Small intestine (tissue), 7 donors: ENCODE results near the gene RIPK4. TPM values are rescaled to one million over a fixed set of nuclear protein-coding genes. Genes with fewer than 3 reads are reported as not detected.

Experiments used
- DNase-seq, 2 donors: peaks; one replicate each; pipeline versions ENCODE4 v3.0.0 to v3.0.0-alpha.2; 2013
- FAIRE-seq: peaks from 2 replicates; lab custom pipeline; 2012; peaks lifted over from hg19 to GRCh38; lab: Jason Lieb, UNC
- H3K27ac ChIP-seq, 3 donors: one replicate each; pipeline ENCODE4 v1.5.1; 2013; ENCODE audit warnings: low read length in 2 of 3, mild to moderate bottlenecking in 2 of 3, control low read depth in 1 of 3, inconsistent platforms in 1 of 3, low read depth in 1 of 3, moderate library complexity in 1 of 3
- H3K27me3 ChIP-seq, 3 donors: one replicate each; pipeline ENCODE4 v1.6.1; 2013; ENCODE audit warnings: low read length in 3 of 3, inconsistent platforms in 1 of 3; ENCODE audit not compliant: control insufficient read depth in 3 of 3, insufficient read depth in 3 of 3
- H3K36me3 ChIP-seq, 3 donors: one replicate each; pipeline ENCODE4 v1.6.1; 2013; ENCODE audit warnings: low read length in 3 of 3, inconsistent platforms in 1 of 3, low read depth in 1 of 3, mild to moderate bottlenecking in 1 of 3, moderate library complexity in 1 of 3; ENCODE audit not compliant: control insufficient read depth in 3 of 3, insufficient read depth in 2 of 3
- H3K4me1 ChIP-seq, 3 donors: one replicate each; pipeline ENCODE4 v1.6.1; 2013; ENCODE audit warnings: low read length in 2 of 3, inconsistent platforms in 1 of 3, low read depth in 1 of 3, mild to moderate bottlenecking in 1 of 3, moderate library complexity in 1 of 3; ENCODE audit not compliant: control insufficient read depth in 3 of 3, insufficient read depth in 2 of 3
- H3K4me3 ChIP-seq, 3 donors: one replicate each; pipeline ENCODE4 v1.5.1; 2013; ENCODE audit warnings: low read length in 3 of 3, control low read depth in 1 of 3, inconsistent platforms in 1 of 3, low read depth in 1 of 3, mild to moderate bottlenecking in 1 of 3, moderate library complexity in 1 of 3
- H3K9me3 ChIP-seq, 2 donors: one replicate each; pipeline ENCODE4 v1.6.1; 2013; ENCODE audit warnings: low read depth in 1 of 2, low read length in 1 of 2; ENCODE audit not compliant: control insufficient read depth in 2 of 2, insufficient read depth in 1 of 2
- WGBS, 3 donors: extraction: QIAGEN DNeasy Blood & Tissue Kit; methylation state at CpG; one replicate each; pipeline ENCODE4 v1.1.7; 2013; 5-methylcytosine and 5-hydroxymethylcytosine counted together
- polyA plus RNA-seq, 4 donors: library from polyadenylated mRNA; stranded (reverse) in 3 of 4; unstranded in 1 of 4; fragments of 200-250 nt in 3 of 4; fragments of 120-200 nt in 1 of 4; gene quantifications; one replicate each; pipeline versions ENCODE4 v1.2.1 to v1.2.3, GENCODE V29; 2013
- donor health status: healthy with polysubstance abuse.
- donor health status: control.
- donor health status: control.
- donor health status: Bipolar disorder and iron deficiency.
- donor health status: healthy.

The RIPK4 gene
- polyA plus RNA-seq, 4 donors = 9.7 to 28.4 (median 20.5) TPM

GRCh38 chr21:41753006-41753898 lies 13.6 kb downstream of the RIPK4 start:
- WGBS, 3 donors = 63 to 73% (median 67%) methylated on average over 16 of the region's 16 CpGs
- H3K27ac ChIP-seq = no peak overlapping the region
- no peak overlapping the region for H3K4me3 ChIP-seq
- peaks cover 0 to 3% (median 0%) of the 10 kb centered on the region in 3 donors for H3K27me3 ChIP-seq
- H3K9me3 ChIP-seq = no peaks in the 10 kb centered on the region
- no peak for DNase-seq
- peaks cover 0 to 38% (median 2%) of the 10 kb centered on the region in 3 donors for H3K4me1 ChIP-seq
- H3K36me3 ChIP-seq = peaks cover 2 to 85% (median 14%) of the 10 kb centered on the region in 3 donors
- no peak for FAIRE-seq

DNA sequence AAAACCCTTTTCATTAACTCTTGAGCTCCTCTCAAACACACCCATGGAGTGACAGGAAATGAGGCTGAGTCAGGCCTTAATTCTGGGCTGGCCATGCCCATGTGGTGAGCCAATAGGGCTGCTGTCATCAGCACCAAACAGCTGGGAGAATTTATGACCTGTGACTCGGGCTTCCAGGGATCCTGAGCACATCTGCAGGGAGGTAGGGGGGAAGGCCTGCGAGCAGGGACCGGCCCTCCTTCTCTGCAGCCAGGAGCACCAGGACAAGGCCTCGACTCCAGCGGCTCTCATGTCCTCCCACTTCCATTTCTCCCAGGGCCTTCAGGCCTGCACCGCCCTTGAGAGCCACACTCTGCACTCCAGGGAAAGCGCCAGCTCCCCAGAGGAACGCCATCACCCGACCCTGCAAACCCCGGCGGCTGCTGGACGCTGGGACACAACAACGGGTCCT lies 14.6 kb downstream of the RIPK4 start:
- no peak overlapping the region for H3K4me3 ChIP-seq
- peaks cover 0 to 38% (median 2%) of the 10 kb centered on the region in 3 donors for H3K4me1 ChIP-seq
- H3K27ac ChIP-seq = peak overlapping the region in 1 of 3 donors; percentile 29
- H3K9me3 ChIP-seq = no peaks in the 10 kb centered on the region
- FAIRE-seq (no peak), DNase-seq (no peak)
- peaks cover 2 to 94% (median 20%) of the 10 kb centered on the region in 3 donors for H3K36me3 ChIP-seq
- WGBS, 3 donors = 65 to 74% (median 72%) methylated on average over 13 of the region's 13 CpGs
- peaks cover 0 to 3% (median 0%) of the 10 kb centered on the region in 3 donors for H3K27me3 ChIP-seq

GRCh38 chr21:41751611-41752011 lies 15.2 kb downstream of the RIPK4 start:
- Histone ChIP-seq H3K27me3 (peaks cover 0 to 3% (median 0%) of the 10 kb centered on the region in 3 donors), H3K9me3 (no peaks in the 10 kb centered on the region), H3K27ac (peak overlapping the region in 1 of 3 donors; percentile 29), H3K4me1 (peaks cover 0 to 38% (median 2%) of the 10 kb centered on the region in 3 donors), H3K36me3 (peaks cover 2 to 96% (median 22%) of the 10 kb centered on the region in 3 donors), H3K4me3 (no peak overlapping the region)
- peak; percentile 64 to 82 for DNase-seq
- no peak for FAIRE-seq
- 17 to 53% (median 22%) methylated on average over 12 of the region's 12 CpGs for WGBS, 3 donors

DNA sequence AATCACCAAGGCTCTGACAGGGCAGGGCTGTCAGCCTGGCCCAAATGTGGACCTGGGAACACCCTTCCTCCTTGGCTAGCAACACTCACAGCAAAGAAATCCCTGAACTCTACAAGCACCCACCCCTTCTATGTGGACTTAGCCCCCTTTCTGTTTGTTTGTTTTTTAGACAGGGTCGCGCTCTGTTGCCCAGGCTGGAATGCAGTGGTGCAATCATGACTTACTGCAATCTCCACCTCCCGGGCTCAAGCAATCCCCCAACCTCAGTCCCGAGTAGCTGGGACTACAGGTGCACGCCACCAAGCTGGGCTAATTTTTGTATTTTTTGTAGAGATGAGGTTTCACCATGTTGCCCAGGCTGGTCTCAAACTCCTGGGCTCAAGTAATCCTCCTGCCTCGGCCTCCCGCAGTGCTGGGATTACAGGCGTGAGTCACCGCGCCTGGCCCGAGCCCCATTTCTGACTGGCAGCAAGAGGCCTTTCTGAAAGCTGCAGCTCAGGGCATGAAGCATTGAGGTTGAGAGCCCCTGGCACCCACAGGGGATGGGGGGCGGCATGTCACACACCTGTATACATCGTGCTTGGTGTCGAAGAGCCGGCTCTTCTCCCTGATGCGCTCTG lies 16.2 kb downstream of the RIPK4 start:
- WGBS, 3 donors = 85 to 89% (median 88%) methylated on average over 16 of the region's 16 CpGs
- FAIRE-seq (no peak), DNase-seq (no peak)
- H3K4me1 ChIP-seq = peaks cover 0 to 38% (median 2%) of the 10 kb centered on the region in 3 donors
- H3K27me3 ChIP-seq = peaks cover 0 to 3% (median 0%) of the 10 kb centered on the region in 3 donors
- H3K27ac ChIP-seq = no peak overlapping the region
- H3K9me3 ChIP-seq = no peaks in the 10 kb centered on the region
- no peak overlapping the region for H3K4me3 ChIP-seq
- H3K36me3 ChIP-seq = peaks cover 2 to 96% (median 22%) of the 10 kb centered on the region in 3 donors

- 82 to 91% (median 90%) methylated on average over 7 of the region's 7 CpGs for WGBS, 3 donors
- no peak for DNase-seq
- Histone ChIP-seq H3K27me3 (peaks cover 0 to 3% (median 0%) of the 10 kb centered on the region in 3 donors), H3K9me3 (no peaks in the 10 kb centered on the region), H3K4me1 (peaks cover 0 to 38% (median 2%) of the 10 kb centered on the region in 3 donors), H3K4me3 (no peak overlapping the region), H3K27ac (peak overlapping the region in 1 of 3 donors; percentile 16), H3K36me3 (peaks cover 2 to 96% (median 22%) of the 10 kb centered on the region in 3 donors)
- FAIRE-seq = no peak
Observed at GRCh38 chr21:41750051-41750450, 16.8 kb downstream of the RIPK4 start.

- 94 to 95% (median 94%) methylated on average over 10 of the region's 10 CpGs for WGBS, 3 donors
- peaks cover 0 to 34% (median 2%) of the 10 kb centered on the region in 3 donors for H3K4me1 ChIP-seq
- H3K27ac ChIP-seq = no peak overlapping the region
- H3K9me3 ChIP-seq = no peaks in the 10 kb centered on the region
- H3K36me3 ChIP-seq = peaks cover 1 to 96% (median 16%) of the 10 kb centered on the region in 3 donors
- FAIRE-seq (no peak), DNase-seq (no peak)
- no peak overlapping the region for H3K4me3 ChIP-seq
- H3K27me3 ChIP-seq = peaks cover 0 to 3% (median 0%) of the 10 kb centered on the region in 3 donors
Observed at GRCh38 chr21:41749286-41749685, 17.6 kb downstream of the RIPK4 start.

GRCh38 chr21:41747943-41748738 lies 18.7 kb downstream of the RIPK4 start:
- Histone ChIP-seq H3K36me3 (peaks cover 1 to 96% (median 23%) of the 10 kb centered on the region in 3 donors), H3K4me3 (no peak overlapping the region), H3K27me3 (peaks cover 0 to 3% (median 0%) of the 10 kb centered on the region in 3 donors), H3K4me1 (peaks cover 0 to 27% (median 2%) of the 10 kb centered on the region in 3 donors), H3K9me3 (no peaks in the 10 kb centered on the region), H3K27ac (no peak overlapping the region)
- 86 to 91% (median 90%) methylated on average over 20 of the region's 20 CpGs for WGBS, 3 donors
- FAIRE-seq = no peak
- no peak for DNase-seq

GRCh38 chr21:41746744-41747006 lies 20.2 kb downstream of the RIPK4 start:
- WGBS, 3 donors = 79 to 93% (median 85%) methylated on average over 8 of the region's 8 CpGs
- H3K27ac ChIP-seq = no peak overlapping the region
- H3K4me1 ChIP-seq = peaks cover 0 to 20% (median 0%) of the 10 kb centered on the region in 3 donors
- peaks cover 0 to 3% (median 0%) of the 10 kb centered on the region in 3 donors for H3K27me3 ChIP-seq
- FAIRE-seq = no peak
- peaks cover 6 to 99% (median 28%) of the 10 kb centered on the region in 3 donors for H3K36me3 ChIP-seq
- H3K4me3 ChIP-seq = no peak overlapping the region
- H3K9me3 ChIP-seq = peaks cover 0 to 3% of the 10 kb centered on the region in 2 donors
- DNase-seq = no peak
